Inflammatory macrophage (primary cell): ENCODE measurements around the gene CLPTM1L.

Experiments used
- DNase-seq, 2 donors: peaks; one replicate each; pipeline ENCODE4 v3.0.0-alpha.2; 2020 to 2022

CLPTM1L gene

GRCh38 chr5:1270933-1271914 is 73.7 kb downstream of the CLPTM1L start:
- DNase-seq, result no peak

- DNase-seq, result no peak
Observed at GRCh38 chr5:1270426-1270825, 74.5 kb downstream of the CLPTM1L start.

GRCh38 chr5:1268666-1269065 is 76.2 kb downstream of the CLPTM1L start:
- no peak for DNase-seq

GRCh38 chr5:1268056-1268455 is 76.8 kb downstream of the CLPTM1L start:
- DNase-seq, result no peak
